NT2/D1 (cell line): ENCODE results near the gene PERCC1.

ENCODE experiments used
- SUZ12 ChIP-seq: IDR thresholded peaks from 2 replicates; pipeline ENCODE4 v1.6.1; 2011; ENCODE audit not compliant: insufficient read length, insufficient read depth; ENCODE audit errors: extremely low read depth
- YY1 ChIP-seq: IDR thresholded peaks from 2 replicates; pipeline ENCODE4 v1.6.1; 2011; ENCODE audit not compliant: insufficient read length, insufficient read depth
- ZNF274 ChIP-seq: IDR thresholded peaks from 2 replicates; pipeline ENCODE4 v1.6.1; 2011; ENCODE audit warnings: mild to moderate bottlenecking, low read depth, low read length

GRCh38 chr16:1464196-1464893 is 33.5 kb downstream of the PERCC1 start:
- TF ChIP-seq SUZ12 (no peak), ZNF274 (no peak), YY1 (no peak)
